Body of pancreas (tissue), 4 donors: ENCODE data around the gene IGF1R. TPM values are rescaled to one million over a fixed set of nuclear protein-coding genes. Genes with fewer than 3 reads are reported as not detected.

Source experiments
- ATAC-seq: fragments of 150-250 bp; one replicate; pipeline ENCODE4 v1.9.1; 2016
- DNase-seq, 4 donors: peaks; one replicate each; pipeline ENCODE4 v3.0.0-alpha.2; 2019
- H3K27ac ChIP-seq, 4 donors: fragments of 200-600 bp; sonication (generic); 1 replicate in 3 of 4; 2 replicates in 1 of 4; pipeline versions ENCODE4 v1.5.1 to v1.6.1; 2016 to 2019; ENCODE audit warnings: mild to moderate bottlenecking in 1 of 4, mixed read lengths in 1 of 4, moderate library complexity in 1 of 4
- H3K27me3 ChIP-seq, 2 donors: fragments of 200-600 bp; sonication (generic); one replicate each; pipeline ENCODE4 v1.6.0; 2016; ENCODE audit warnings: mild to moderate bottlenecking in 1 of 2
- H3K36me3 ChIP-seq, 2 donors: fragments of 200-600 bp; sonication (generic); replicated peaks in 1 of 2; 2 replicates each; pipeline ENCODE4 v1.5.1; 2016; ENCODE audit warnings: low read depth in 2 of 2; ENCODE audit not compliant: insufficient read depth in 1 of 2
- H3K4me1 ChIP-seq: fragments of 200-600 bp; sonication (generic); one replicate; pipeline ENCODE4 v1.6.0; 2016
- H3K4me3 ChIP-seq, 2 donors: fragments of 200-600 bp; sonication (generic); 1 replicate in 1 of 2; 2 replicates in 1 of 2; pipeline ENCODE4 v1.5.1; 2016 to 2019
- H3K9me3 ChIP-seq, 3 donors: fragments of 200-600 bp; sonication (generic); 1 replicate in 2 of 3; 2 replicates in 1 of 3; pipeline ENCODE4 v1.5.1; 2016
- POLR2A ChIP-seq, 3 donors: fragments of 450-650 bp; IDR thresholded peaks; one replicate each; pipeline ENCODE4 v1.6.1; 2016; ENCODE audit warnings: antibody characterized with exemption in 3 of 3, mild to moderate bottlenecking in 2 of 3
- WGBS, 2 donors: methylation state at CpG; one replicate each; pipeline ENCODE4 v1.1.5; 2017; 5-methylcytosine and 5-hydroxymethylcytosine counted together
- intact Hi-C: fragments of 100-400 bp; cut with DNase I; formaldehyde crosslinking; loops from one replicate; pipeline ENCODE4 v1.15.1; 2023
- total RNA-seq, 2 donors: library from RNA; depleted of rRNA; stranded (reverse); fragments of >200 nt; gene quantifications; one replicate each; pipeline ENCODE4 v1.1.0, GENCODE V29; 2016
- TF ChIP-seq, protein P1 (sequence below), 7 experiments: fragments of 450-650 bp in 4 of 7; fragments of 200-600 bp in 3 of 7; sonication (generic) in 3 of 7; IDR thresholded peaks; one replicate each; pipeline ENCODE4 v1.5.1; 2016 to 2019; ENCODE audit warnings: antibody characterized with exemption in 7 of 7

Gene IGF1R
- total RNA-seq, 2 donors from 2014 or later, result 34.8 to 55.7 TPM

DNA sequence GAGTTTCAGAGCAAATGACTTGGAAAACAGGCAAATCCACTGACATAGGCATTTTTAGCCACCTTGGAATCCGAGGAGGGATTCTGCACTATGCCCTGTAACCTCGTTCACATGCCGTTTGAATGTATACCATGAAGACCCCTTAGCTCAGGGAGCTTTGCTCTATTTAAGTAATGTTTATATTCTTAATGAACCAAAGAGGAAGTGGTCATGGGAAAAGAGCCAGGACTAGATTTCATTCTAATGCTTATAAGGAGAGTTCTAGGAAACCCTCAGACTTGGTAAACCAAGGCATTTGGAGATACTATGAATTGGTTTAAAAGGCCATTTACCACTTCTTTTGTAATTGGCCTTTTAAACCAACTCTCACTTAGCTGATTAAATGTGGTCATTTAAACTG, 178.9 kb downstream of the IGF1R start:
- intact Hi-C loops, result no loop called here
- ATAC-seq, result no peak
- TF ChIP-seq POLR2A (IDR thresholded peaks at IDR 0.05), result no peak
- TF ChIP-seq, protein P1, sequence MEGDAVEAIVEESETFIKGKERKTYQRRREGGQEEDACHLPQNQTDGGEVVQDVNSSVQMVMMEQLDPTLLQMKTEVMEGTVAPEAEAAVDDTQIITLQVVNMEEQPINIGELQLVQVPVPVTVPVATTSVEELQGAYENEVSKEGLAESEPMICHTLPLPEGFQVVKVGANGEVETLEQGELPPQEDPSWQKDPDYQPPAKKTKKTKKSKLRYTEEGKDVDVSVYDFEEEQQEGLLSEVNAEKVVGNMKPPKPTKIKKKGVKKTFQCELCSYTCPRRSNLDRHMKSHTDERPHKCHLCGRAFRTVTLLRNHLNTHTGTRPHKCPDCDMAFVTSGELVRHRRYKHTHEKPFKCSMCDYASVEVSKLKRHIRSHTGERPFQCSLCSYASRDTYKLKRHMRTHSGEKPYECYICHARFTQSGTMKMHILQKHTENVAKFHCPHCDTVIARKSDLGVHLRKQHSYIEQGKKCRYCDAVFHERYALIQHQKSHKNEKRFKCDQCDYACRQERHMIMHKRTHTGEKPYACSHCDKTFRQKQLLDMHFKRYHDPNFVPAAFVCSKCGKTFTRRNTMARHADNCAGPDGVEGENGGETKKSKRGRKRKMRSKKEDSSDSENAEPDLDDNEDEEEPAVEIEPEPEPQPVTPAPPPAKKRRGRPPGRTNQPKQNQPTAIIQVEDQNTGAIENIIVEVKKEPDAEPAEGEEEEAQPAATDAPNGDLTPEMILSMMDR (IDR thresholded peaks at IDR 0.05), result no peak
- whole genome bisulfite sequencing, 2 donors, result 86 to 95% methylated on average over 3 of the region's 3 CpGs
- Histone ChIP-seq H3K9me3 (peaks cover 0 to 7% (median 0%) of the 10 kb centered on the region in 3 donors), H3K4me1 (peaks cover 16% of the 10 kb centered on the region), H3K27me3 (no peaks in the 10 kb centered on the region), H3K36me3 (no peaks in the 10 kb centered on the region), H3K27ac (no peak overlapping the region), H3K4me3 (no peak overlapping the region)
- DNase-seq, result no peak

DNA sequence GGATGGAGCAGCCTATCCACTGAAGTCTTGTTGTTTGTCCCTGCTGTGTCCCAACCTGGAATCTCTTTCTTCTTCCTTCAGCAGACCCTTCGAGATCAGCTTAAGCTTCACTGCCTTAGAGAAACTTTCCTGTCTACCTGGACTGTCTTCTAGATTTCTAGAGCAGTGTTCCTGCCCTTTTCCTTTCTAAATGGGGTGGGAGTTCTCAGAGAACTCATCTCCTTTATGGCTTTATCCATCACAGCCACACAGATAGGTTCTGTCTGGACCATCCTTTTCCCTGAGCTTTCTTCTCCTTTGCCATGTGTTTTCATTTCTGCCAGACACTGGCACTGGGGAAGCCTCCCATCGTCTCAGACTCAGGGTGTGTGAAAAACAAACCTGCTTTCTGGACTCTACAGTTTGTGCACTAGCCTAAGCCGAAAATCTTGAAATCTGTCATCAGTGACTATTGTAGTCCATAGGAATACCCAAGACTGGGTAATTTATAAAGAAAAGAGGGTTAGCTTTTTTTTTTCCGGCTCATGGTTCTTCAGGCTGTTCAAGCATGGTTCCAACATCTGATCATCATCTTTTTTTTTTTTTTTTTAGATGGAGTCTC, 181.8 kb downstream of the IGF1R start:
- no peak overlapping the region for H3K4me3 ChIP-seq
- no peaks in the 10 kb centered on the region for H3K4me1 ChIP-seq
- no peaks in the 10 kb centered on the region for H3K27me3 ChIP-seq
- intact Hi-C loops, result no loop called here
- H3K9me3 ChIP-seq, result peaks cover 0 to 7% (median 0%) of the 10 kb centered on the region in 3 donors
- WGBS, 2 donors, result 96 to 97% methylated on average over 4 of the region's 4 CpGs
- ATAC-seq (no peak), DNase-seq (no peak)
- TF ChIP-seq, protein P1 (IDR thresholded peaks at IDR 0.05), result no peak
- no peak for TF ChIP-seq POLR2A (IDR thresholded peaks at IDR 0.05)
- no peak overlapping the region for H3K27ac ChIP-seq
- H3K36me3 ChIP-seq, result no peaks in the 10 kb centered on the region

DNA sequence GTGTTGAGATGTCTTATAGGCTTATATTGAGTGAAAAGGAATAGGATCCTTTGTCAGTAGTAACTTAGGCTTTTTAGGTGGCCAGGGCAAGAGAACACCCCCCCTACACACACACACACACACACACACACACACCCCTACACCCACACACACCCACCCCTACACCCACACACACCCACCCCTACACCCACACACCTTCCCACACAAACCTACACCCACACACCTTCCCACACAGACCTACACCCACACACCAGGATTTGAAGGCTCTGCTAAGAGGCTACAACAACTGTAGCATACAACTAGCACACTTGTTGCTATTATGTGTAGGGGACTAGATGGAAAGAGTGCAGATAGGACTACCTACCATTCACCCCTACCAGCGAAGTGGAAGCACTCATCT, 186.6 kb downstream of the IGF1R start:
- Histone ChIP-seq H3K4me3 (no peak overlapping the region), H3K36me3 (no peaks in the 10 kb centered on the region), H3K27me3 (no peaks in the 10 kb centered on the region), H3K27ac (no peak overlapping the region), H3K9me3 (peaks cover 0 to 7% (median 0%) of the 10 kb centered on the region in 3 donors), H3K4me1 (peaks cover 14% of the 10 kb centered on the region)
- no peak for ATAC-seq
- no peak for TF ChIP-seq POLR2A (IDR thresholded peaks at IDR 0.05)
- TF ChIP-seq, protein P1 (IDR thresholded peaks at IDR 0.05), result no peak
- no peak for DNase-seq
- intact Hi-C loops, result no loop called here
- WGBS, 2 donors, result 96% methylated on average over 1 of the region's 1 CpG

DNA sequence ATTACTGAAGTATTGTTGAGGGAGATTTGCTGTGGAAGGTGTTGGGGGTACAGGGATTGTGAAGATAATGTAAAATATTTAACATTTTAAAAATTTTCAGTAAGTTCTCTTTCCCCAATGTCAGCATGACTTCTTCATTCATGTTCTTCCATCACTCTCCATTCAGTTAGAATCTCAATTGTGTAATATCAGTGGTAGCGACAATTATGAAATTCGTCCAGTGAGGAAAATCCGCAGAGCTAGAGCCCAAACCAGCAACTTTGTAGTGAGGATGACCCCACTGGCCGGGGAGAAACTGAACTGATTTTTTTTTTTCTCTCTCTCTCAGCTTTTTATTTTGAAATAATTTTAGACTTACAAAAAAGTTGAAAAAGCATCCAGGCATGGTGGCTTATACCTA, 187.5 kb downstream of the IGF1R start:
- Histone ChIP-seq H3K9me3 (peaks cover 0 to 4% (median 0%) of the 10 kb centered on the region in 3 donors), H3K27ac (no peak overlapping the region), H3K4me3 (no peak overlapping the region), H3K27me3 (no peaks in the 10 kb centered on the region), H3K36me3 (no peaks in the 10 kb centered on the region), H3K4me1 (peaks cover 14% of the 10 kb centered on the region)
- TF ChIP-seq POLR2A (IDR thresholded peaks at IDR 0.05), result no peak
- TF ChIP-seq, protein P1 (IDR thresholded peaks at IDR 0.05), result no peak
- 86 to 91% methylated on average over 4 of the region's 4 CpGs for WGBS, 2 donors
- DNase-seq, result no peak
- intact Hi-C loops, result no loop called here
- ATAC-seq, result no peak
